ENCODE measurements around the gene ISM1.

The ISM1 gene

DNA sequence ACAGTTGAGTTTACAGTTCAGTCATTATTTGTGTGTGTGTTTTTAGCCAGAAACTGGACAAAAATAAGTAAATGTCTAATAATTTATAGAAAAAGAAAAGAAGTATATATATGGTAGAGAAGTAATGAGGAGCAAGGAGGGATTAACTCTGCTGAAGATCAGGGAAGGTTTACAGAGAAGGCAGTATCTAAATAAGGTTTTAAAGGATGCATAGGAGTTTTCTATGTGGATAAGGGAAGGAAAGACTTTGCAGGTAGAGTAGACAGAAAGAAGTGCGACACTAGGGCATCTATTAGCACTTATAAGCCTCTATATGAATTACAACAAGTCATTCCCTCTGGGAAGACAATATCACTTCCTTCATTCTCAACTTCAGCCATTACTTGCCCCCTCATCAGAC, 34.3 kb downstream of the ISM1 start:
- no peaks in the 10 kb centered on the region for H3K27me3 ChIP-seq (ENCODE audit: control insufficient read depth, low read length)
- no peaks in the 10 kb centered on the region for H3K9me3 ChIP-seq (ENCODE audit: control insufficient read depth, insufficient read depth, low read length)
- TF ChIP-seq, protein P1, sequence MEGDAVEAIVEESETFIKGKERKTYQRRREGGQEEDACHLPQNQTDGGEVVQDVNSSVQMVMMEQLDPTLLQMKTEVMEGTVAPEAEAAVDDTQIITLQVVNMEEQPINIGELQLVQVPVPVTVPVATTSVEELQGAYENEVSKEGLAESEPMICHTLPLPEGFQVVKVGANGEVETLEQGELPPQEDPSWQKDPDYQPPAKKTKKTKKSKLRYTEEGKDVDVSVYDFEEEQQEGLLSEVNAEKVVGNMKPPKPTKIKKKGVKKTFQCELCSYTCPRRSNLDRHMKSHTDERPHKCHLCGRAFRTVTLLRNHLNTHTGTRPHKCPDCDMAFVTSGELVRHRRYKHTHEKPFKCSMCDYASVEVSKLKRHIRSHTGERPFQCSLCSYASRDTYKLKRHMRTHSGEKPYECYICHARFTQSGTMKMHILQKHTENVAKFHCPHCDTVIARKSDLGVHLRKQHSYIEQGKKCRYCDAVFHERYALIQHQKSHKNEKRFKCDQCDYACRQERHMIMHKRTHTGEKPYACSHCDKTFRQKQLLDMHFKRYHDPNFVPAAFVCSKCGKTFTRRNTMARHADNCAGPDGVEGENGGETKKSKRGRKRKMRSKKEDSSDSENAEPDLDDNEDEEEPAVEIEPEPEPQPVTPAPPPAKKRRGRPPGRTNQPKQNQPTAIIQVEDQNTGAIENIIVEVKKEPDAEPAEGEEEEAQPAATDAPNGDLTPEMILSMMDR (IDR thresholded peaks at IDR 0.05; ENCODE audit: low read depth, low read length, poor library complexity, severe bottlenecking) = no peak
- no peak overlapping the region for H3K4me3 ChIP-seq (ENCODE audit: low read length)
- no peaks in the 10 kb centered on the region for H3K79me2 ChIP-seq (ENCODE audit: control insufficient read depth, low read length)
- no peak overlapping the region for H3K27ac ChIP-seq (ENCODE audit: low read depth, low read length)
- H3K4me2 ChIP-seq (ENCODE audit: low read length) = no peak overlapping the region
- H4K20me1 ChIP-seq (ENCODE audit: control insufficient read depth, insufficient read depth, low read depth, low read length) = no peaks in the 10 kb centered on the region
- no peaks in the 10 kb centered on the region for H3K4me1 ChIP-seq (ENCODE audit: control insufficient read depth, low read length)
- no peaks in the 10 kb centered on the region for H3K36me3 ChIP-seq (ENCODE audit: control insufficient read depth, low read length)
- H3K9me2 ChIP-seq (replicated peaks; ENCODE audit: control insufficient read depth, low read length) = no peaks in the 10 kb centered on the region
- no peaks in the 10 kb centered on the region for H3F3A ChIP-seq (ENCODE audit: control insufficient read depth, insufficient read depth)

DNA sequence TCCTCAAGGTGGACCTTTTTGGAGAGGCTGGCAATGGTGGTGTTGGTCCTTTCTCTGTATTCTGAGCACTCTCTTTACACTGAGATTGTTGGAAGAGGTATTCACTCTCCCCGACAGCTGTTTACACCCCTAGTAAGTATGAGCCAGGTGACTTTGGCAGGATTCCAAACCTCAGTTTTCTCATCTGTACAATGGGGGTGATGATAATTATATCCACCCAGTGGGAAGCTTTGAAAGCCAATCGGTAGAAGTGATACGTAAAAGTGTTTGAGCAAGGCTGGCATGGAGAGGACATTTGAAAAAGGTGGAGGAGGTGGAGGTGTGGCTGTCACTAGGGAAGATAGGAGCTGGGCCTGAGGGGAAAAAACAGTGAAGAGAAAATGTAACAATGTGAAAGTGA, 35.5 kb downstream of the ISM1 start:
- Histone ChIP-seq H3K79me2 (ENCODE audit: control insufficient read depth, low read length) (no peaks in the 10 kb centered on the region), H3K27ac (ENCODE audit: low read depth, low read length) (no peak overlapping the region), H4K20me1 (ENCODE audit: control insufficient read depth, insufficient read depth, low read depth, low read length) (no peaks in the 10 kb centered on the region), H3K9me3 (ENCODE audit: control insufficient read depth, insufficient read depth, low read length) (no peaks in the 10 kb centered on the region), H3K4me3 (ENCODE audit: low read length) (no peak overlapping the region), H3F3A (ENCODE audit: control insufficient read depth, insufficient read depth) (no peaks in the 10 kb centered on the region), H3K36me3 (ENCODE audit: control insufficient read depth, low read length) (no peaks in the 10 kb centered on the region), H3K4me2 (ENCODE audit: low read length) (no peak overlapping the region), H3K27me3 (ENCODE audit: control insufficient read depth, low read length) (no peaks in the 10 kb centered on the region), H3K4me1 (ENCODE audit: control insufficient read depth, low read length) (no peaks in the 10 kb centered on the region), H3K9me2 (replicated peaks; ENCODE audit: control insufficient read depth, low read length) (no peaks in the 10 kb centered on the region)
- TF ChIP-seq, protein P1 (IDR thresholded peaks at IDR 0.05; ENCODE audit: low read depth, low read length, poor library complexity, severe bottlenecking) = no peak
- TF ChIP-seq EZH2phosphoT487 (IDR thresholded peaks at IDR 0.05; ENCODE audit: borderline replicate concordance, low read length) = no peak

DNA sequence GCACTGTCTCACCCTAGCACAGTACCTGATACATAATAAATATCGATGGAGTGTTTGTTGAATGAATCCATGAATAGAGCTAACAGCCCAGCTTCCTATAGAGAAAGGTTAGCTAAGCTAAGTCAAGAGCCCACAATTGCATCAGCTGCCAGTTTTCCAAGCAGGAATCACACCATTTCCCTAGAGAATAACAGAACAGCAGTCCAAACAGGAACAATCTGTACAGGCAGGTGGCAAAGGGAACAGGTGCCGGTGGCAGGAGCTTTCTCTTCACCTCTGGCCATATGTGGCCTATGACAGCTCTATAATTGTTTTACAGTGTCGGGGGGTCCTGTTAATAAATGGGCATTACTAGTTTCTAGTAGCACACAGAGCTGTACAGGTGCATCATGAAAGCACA, 38.8 kb downstream of the ISM1 start:
- Histone ChIP-seq H4K20me1 (ENCODE audit: control insufficient read depth, insufficient read depth, low read depth, low read length) (no peaks in the 10 kb centered on the region), H3K9me2 (replicated peaks; ENCODE audit: control insufficient read depth, low read length) (no peaks in the 10 kb centered on the region), H3K4me3 (ENCODE audit: low read length) (no peak overlapping the region), H3K36me3 (ENCODE audit: control insufficient read depth, low read length) (no peaks in the 10 kb centered on the region), H3K27ac (ENCODE audit: low read depth, low read length) (no peak overlapping the region), H3K9me3 (ENCODE audit: control insufficient read depth, insufficient read depth, low read length) (no peaks in the 10 kb centered on the region), H3K79me2 (ENCODE audit: control insufficient read depth, low read length) (no peaks in the 10 kb centered on the region), H3K4me2 (ENCODE audit: low read length) (no peak overlapping the region), H3F3A (ENCODE audit: control insufficient read depth, insufficient read depth) (no peaks in the 10 kb centered on the region), H3K27me3 (ENCODE audit: control insufficient read depth, low read length) (no peaks in the 10 kb centered on the region), H3K4me1 (ENCODE audit: control insufficient read depth, low read length) (no peaks in the 10 kb centered on the region)
- TF ChIP-seq EZH2phosphoT487 (IDR thresholded peaks at IDR 0.05; ENCODE audit: borderline replicate concordance, low read length) = no peak
- TF ChIP-seq, protein P1 (IDR thresholded peaks at IDR 0.05; ENCODE audit: low read depth, low read length, poor library complexity, severe bottlenecking) = no peak

Measured in DOHH2 (cell line).